Neuronal stem cell (in vitro differentiated cells): Measurements from ENCODE around the gene STX4.

Experiments used
- DNase-seq: peaks from one replicate; pipeline ENCODE4 v3.0.0-alpha.2; 2013; ENCODE audit warnings: low spot score
- H2AFZ ChIP-seq: one replicate; pipeline ENCODE4 v1.6.1; 2013; ENCODE audit warnings: mild to moderate bottlenecking, low read length, inconsistent platforms
- H2AK5ac ChIP-seq: 2 replicates; pipeline ENCODE4 v1.6.1; 2013; ENCODE audit warnings: low read depth, mild to moderate bottlenecking, inconsistent platforms, low read length, moderate library complexity, mixed read lengths
- H2BK120ac ChIP-seq: 2 replicates; pipeline ENCODE4 v1.6.1; 2013; ENCODE audit warnings: low read depth, mild to moderate bottlenecking, inconsistent platforms, low read length, moderate library complexity, mixed read lengths
- H2BK12ac ChIP-seq: one replicate; pipeline ENCODE4 v1.6.1; 2013; ENCODE audit warnings: low read length, inconsistent platforms
- H2BK15ac ChIP-seq: 2 replicates; pipeline ENCODE4 v1.6.1; 2013; ENCODE audit warnings: mild to moderate bottlenecking, low read length, inconsistent platforms, mixed read lengths
- H2BK5ac ChIP-seq: one replicate; pipeline ENCODE4 v1.6.1; 2013; ENCODE audit warnings: inconsistent platforms, mild to moderate bottlenecking, low read length, moderate library complexity
- H3K14ac ChIP-seq: one replicate; pipeline ENCODE4 v1.6.1; 2013; ENCODE audit warnings: low read length, inconsistent platforms
- H3K18ac ChIP-seq: 2 replicates; pipeline ENCODE4 v1.6.1; 2013; ENCODE audit warnings: low read length, inconsistent platforms
- H3K23ac ChIP-seq: 2 replicates; pipeline ENCODE4 v1.6.1; 2013; ENCODE audit warnings: low read depth, mild to moderate bottlenecking, mixed read lengths, low read length, inconsistent platforms; ENCODE audit not compliant: poor library complexity
- H3K27ac ChIP-seq: replicated peaks from 3 replicates; pipeline ENCODE4 v1.5.1; 2013; ENCODE audit warnings: low read length, inconsistent platforms
- H3K27me3 ChIP-seq, 3 experiments: 2 replicates each; pipeline ENCODE4 v1.6.1; 2013; ENCODE audit warnings: low read length in 3 of 3, mild to moderate bottlenecking in 2 of 3, inconsistent platforms in 1 of 3, low read depth in 1 of 3, mixed read lengths in 1 of 3, moderate library complexity in 1 of 3; ENCODE audit not compliant: control insufficient read depth in 3 of 3, insufficient read depth in 3 of 3
- H3K36me3 ChIP-seq, 2 donors: replicated peaks in 1 of 2; 2 replicates each; pipeline ENCODE4 v1.6.1; 2013; ENCODE audit warnings: low read length in 2 of 2; ENCODE audit not compliant: control insufficient read depth in 2 of 2, insufficient read depth in 2 of 2
- H3K4ac ChIP-seq: 2 replicates; pipeline ENCODE4 v1.6.1; 2013; ENCODE audit warnings: inconsistent platforms, mild to moderate bottlenecking, low read length, moderate library complexity
- H3K4me1 ChIP-seq, 2 donors: 1 replicate in 1 of 2; 2 replicates in 1 of 2; pipeline ENCODE4 v1.6.1; 2013; ENCODE audit warnings: low read length in 2 of 2, low read depth in 1 of 2; ENCODE audit not compliant: control insufficient read depth in 2 of 2, insufficient read depth in 1 of 2
- H3K4me2 ChIP-seq: one replicate; pipeline ENCODE4 v1.6.1; 2013; ENCODE audit warnings: mild to moderate bottlenecking, low read length, inconsistent platforms; ENCODE audit not compliant: insufficient read depth, poor library complexity, severe bottlenecking
- H3K4me3 ChIP-seq, 2 donors: 2 replicates each; pipeline ENCODE4 v1.5.1; 2013; ENCODE audit warnings: low read length in 2 of 2, mild to moderate bottlenecking in 2 of 2, inconsistent platforms in 1 of 2, moderate library complexity in 1 of 2
- H3K79me1 ChIP-seq: one replicate; pipeline ENCODE4 v1.6.1; 2013; ENCODE audit warnings: low read depth, mild to moderate bottlenecking, inconsistent platforms, low read length, moderate library complexity
- H3K9ac ChIP-seq: one replicate; pipeline ENCODE4 v1.6.1; 2013; ENCODE audit warnings: mild to moderate bottlenecking, low read depth, low read length, inconsistent platforms; ENCODE audit not compliant: poor library complexity
- H3K9me3 ChIP-seq, 2 donors: replicated peaks in 1 of 2; 2 replicates each; pipeline versions ENCODE3 to v1.6.1; 2013; ENCODE audit warnings: low read length in 2 of 2, mild to moderate bottlenecking in 2 of 2, inconsistent platforms in 1 of 2, low read depth in 1 of 2, mixed read lengths in 1 of 2, moderate library complexity in 1 of 2; ENCODE audit not compliant: control insufficient read depth in 2 of 2, insufficient read depth in 1 of 2
- H4K8ac ChIP-seq: one replicate; pipeline ENCODE4 v1.6.1; 2013; ENCODE audit warnings: low read depth, mild to moderate bottlenecking, inconsistent platforms, low read length, moderate library complexity
- H4K91ac ChIP-seq: one replicate; pipeline ENCODE4 v1.6.1; 2013; ENCODE audit warnings: low read length, low read depth, mild to moderate bottlenecking, inconsistent platforms; ENCODE audit not compliant: poor library complexity
- WGBS, 2 donors: extraction: QIAGEN DNeasy Blood & Tissue Kit; methylation state at CpG; one replicate each; pipeline ENCODE4 v1.1.7; 2013; ENCODE audit warnings: missing lambda C conversion rate in 2 of 2, mixed read lengths in 1 of 2; ENCODE audit not compliant: insufficient read length in 2 of 2, insufficient replicate concordance in 1 of 2; ENCODE audit errors: extremely low coverage in 2 of 2; 5-methylcytosine and 5-hydroxymethylcytosine counted together

Gene STX4

GRCh38 chr16:31061813-31062440 lies 28.6 kb downstream of the STX4 start:
- no peak overlapping the region for H3K18ac ChIP-seq
- H3K4me1 ChIP-seq = peaks cover 0 to 3% of the 10 kb centered on the region in 2 donors
- H2BK15ac ChIP-seq = no peak overlapping the region
- WGBS, 2 donors = no CpG with 5 or more reads among the region's 54 CpGs
- peak overlapping the region; percentile 73 for H3K23ac ChIP-seq
- no peak overlapping the region for H2BK5ac ChIP-seq
- no peak overlapping the region for H3K27ac ChIP-seq
- H4K91ac ChIP-seq = no peak overlapping the region
- H2BK120ac ChIP-seq = no peak overlapping the region
- peaks cover 26 to 52% of the 10 kb centered on the region in 2 donors for H3K36me3 ChIP-seq
- no peaks in the 10 kb centered on the region for H3K9me3 ChIP-seq
- H3K4me2 ChIP-seq = no peak overlapping the region
- DNase-seq = no peak
- no peak overlapping the region for H2BK12ac ChIP-seq
- H3K9ac ChIP-seq = no peak overlapping the region
- H3K4ac ChIP-seq = no peak overlapping the region
- no peak overlapping the region for H2AFZ ChIP-seq
- no peak overlapping the region for H3K14ac ChIP-seq
- peak overlapping the region in 1 of 2 donors; percentile 49 for H3K4me3 ChIP-seq
- H2AK5ac ChIP-seq = no peak overlapping the region
- H3K79me1 ChIP-seq = peaks cover 13% of the 10 kb centered on the region
- no peaks in the 10 kb centered on the region for H3K27me3 ChIP-seq
- no peak overlapping the region for H4K8ac ChIP-seq

GRCh38 chr16:31063495-31063842 lies 30.1 kb downstream of the STX4 start:
- no peaks in the 10 kb centered on the region for H3K27me3 ChIP-seq
- no peak overlapping the region for H4K91ac ChIP-seq
- no peaks in the 10 kb centered on the region for H3K9me3 ChIP-seq
- no peak overlapping the region for H3K9ac ChIP-seq
- peak overlapping the region; percentile 82 for H4K8ac ChIP-seq
- H3K79me1 ChIP-seq = peaks cover 13% of the 10 kb centered on the region
- no peak overlapping the region for H2AK5ac ChIP-seq
- H2BK15ac ChIP-seq = no peak overlapping the region
- peak overlapping the region in 1 of 2 donors; percentile 39 for H3K4me3 ChIP-seq
- peak overlapping the region; percentile 73 for H3K23ac ChIP-seq
- H3K4ac ChIP-seq = peak overlapping the region; percentile 11
- H3K27ac ChIP-seq = no peak overlapping the region
- H2AFZ ChIP-seq = no peak overlapping the region
- H3K4me2 ChIP-seq = no peak overlapping the region
- WGBS, 2 donors = no CpG with 5 or more reads among the region's 9 CpGs
- no peak overlapping the region for H2BK12ac ChIP-seq
- H2BK5ac ChIP-seq = peak overlapping the region; percentile 75
- DNase-seq = no peak
- H3K4me1 ChIP-seq = peaks cover 0 to 3% of the 10 kb centered on the region in 2 donors
- H2BK120ac ChIP-seq = no peak overlapping the region
- H3K18ac ChIP-seq = no peak overlapping the region
- H3K36me3 ChIP-seq = peaks cover 26 to 60% of the 10 kb centered on the region in 2 donors
- H3K14ac ChIP-seq = no peak overlapping the region

DNA sequence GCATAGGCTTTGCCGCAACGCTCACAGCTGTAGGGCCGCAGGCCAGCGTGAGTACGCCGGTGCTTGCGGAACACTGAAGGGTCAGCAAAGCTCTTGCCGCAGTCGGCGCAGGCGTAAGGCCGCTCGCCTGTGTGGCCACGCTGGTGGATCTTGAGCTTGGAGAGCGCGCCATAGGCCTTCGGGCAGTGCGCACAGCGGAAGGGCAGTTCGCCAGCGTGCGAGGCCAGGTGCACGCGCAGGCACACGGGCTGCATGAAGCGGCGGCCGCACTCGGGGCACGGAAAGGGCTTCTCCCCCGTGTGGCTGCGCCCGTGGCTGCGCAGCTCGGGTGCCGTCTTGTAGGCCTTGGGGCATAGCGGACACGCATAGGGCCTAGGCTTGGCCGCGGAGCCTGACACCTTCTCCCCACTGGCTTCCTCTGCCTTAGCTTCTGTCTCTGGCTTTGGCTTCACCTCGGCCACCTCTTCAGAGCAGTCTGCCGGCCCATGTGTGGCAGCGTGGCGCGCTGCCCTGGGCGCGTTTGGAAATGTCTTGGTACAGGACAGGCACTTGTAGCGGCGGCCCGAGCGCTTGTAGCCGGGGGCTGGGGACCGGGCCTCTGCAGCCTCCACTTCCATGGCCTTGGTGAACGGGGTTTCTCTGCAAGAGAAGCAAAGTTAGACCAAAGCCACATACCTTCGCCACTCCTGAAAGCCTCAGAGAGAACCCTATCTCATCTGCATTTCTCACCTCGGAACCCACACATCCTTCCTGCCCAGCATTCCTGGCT lies 30.7 kb downstream of the STX4 start:
- no peak overlapping the region for H2BK120ac ChIP-seq
- no peak overlapping the region for H4K91ac ChIP-seq
- H3K79me1 ChIP-seq = peaks cover 13% of the 10 kb centered on the region
- H4K8ac ChIP-seq = peak overlapping the region; percentile 82
- H3K4ac ChIP-seq = peak overlapping the region; percentile 11
- H3K14ac ChIP-seq = no peak overlapping the region
- H3K4me1 ChIP-seq = peaks cover 0 to 3% of the 10 kb centered on the region in 2 donors
- no peak overlapping the region for H3K18ac ChIP-seq
- peaks cover 26 to 60% of the 10 kb centered on the region in 2 donors for H3K36me3 ChIP-seq
- peak overlapping the region; percentile 75 for H2BK5ac ChIP-seq
- H2AK5ac ChIP-seq = no peak overlapping the region
- H2AFZ ChIP-seq = no peak overlapping the region
- no peak overlapping the region for H3K27ac ChIP-seq
- no peak overlapping the region for H3K4me2 ChIP-seq
- no peaks in the 10 kb centered on the region for H3K27me3 ChIP-seq
- no peak overlapping the region for H2BK15ac ChIP-seq
- DNase-seq = no peak
- H3K4me3 ChIP-seq = peak overlapping the region in 1 of 2 donors; percentile 39
- H3K23ac ChIP-seq = peak overlapping the region; percentile 73
- H3K9ac ChIP-seq = no peak overlapping the region
- H2BK12ac ChIP-seq = no peak overlapping the region
- H3K9me3 ChIP-seq = no peaks in the 10 kb centered on the region
- WGBS, 2 donors = no CpG with 5 or more reads among the region's 56 CpGs

- H3K36me3 ChIP-seq = peaks cover 26 to 54% of the 10 kb centered on the region in 2 donors
- no peaks in the 10 kb centered on the region for H3K9me3 ChIP-seq
- no peak overlapping the region for H3K4me2 ChIP-seq
- no peak overlapping the region for H4K91ac ChIP-seq
- H3K14ac ChIP-seq = no peak overlapping the region
- H3K27me3 ChIP-seq = no peaks in the 10 kb centered on the region
- no CpG with 5 or more reads among the region's 4 CpGs for WGBS, 2 donors
- H3K4me3 ChIP-seq = no peak overlapping the region
- H3K4me1 ChIP-seq = peaks cover 0 to 3% of the 10 kb centered on the region in 2 donors
- H4K8ac ChIP-seq = no peak overlapping the region
- no peak overlapping the region for H3K23ac ChIP-seq
- no peak overlapping the region for H2BK15ac ChIP-seq
- H2AFZ ChIP-seq = no peak overlapping the region
- H3K79me1 ChIP-seq = peaks cover 13% of the 10 kb centered on the region
- H3K27ac ChIP-seq = no peak overlapping the region
- no peak overlapping the region for H2BK120ac ChIP-seq
- H2AK5ac ChIP-seq = no peak overlapping the region
- DNase-seq = no peak
- no peak overlapping the region for H3K9ac ChIP-seq
- no peak overlapping the region for H3K18ac ChIP-seq
- no peak overlapping the region for H2BK12ac ChIP-seq
- H2BK5ac ChIP-seq = no peak overlapping the region
- no peak overlapping the region for H3K4ac ChIP-seq
Measured at GRCh38 chr16:31064882-31065461, 31.6 kb downstream of the STX4 start.
